ENCODE measurements around the gene ETV3L.
A peak's percentile ranks its signal among the peaks of the same experiment; 100 is the strongest.

ETV3L gene

DNA sequence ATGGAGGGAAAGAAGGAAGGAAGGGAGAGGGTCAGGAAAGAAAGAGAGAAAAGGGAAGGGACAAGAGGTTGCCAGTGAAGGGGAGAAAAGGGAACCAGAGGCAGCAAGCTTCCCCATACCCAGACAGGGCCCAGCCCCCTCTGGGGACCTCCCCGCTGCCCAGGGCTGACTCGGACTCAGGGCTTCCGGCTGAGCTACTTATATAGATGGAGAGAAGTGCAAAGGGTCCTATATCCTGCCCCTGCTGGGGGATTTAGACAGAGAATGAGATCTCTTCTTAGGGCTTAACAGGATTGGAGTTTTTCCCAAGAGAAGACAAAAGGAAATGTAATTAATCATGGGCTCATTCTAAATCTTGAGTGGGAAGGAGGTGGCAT lies at the start of gene ETV3L:
TSS of gene ETV3L (minus strand) at position 176 of the 377 bp plus-strand sequence. CDS start 285 bp downstream, outside the sequence.
- Histone ChIP-seq H3K36me3 (ENCODE audit: insufficient read depth, low read length) (no peaks in the 10 kb centered on the region), H3K4me1 (ENCODE audit: insufficient read depth, low read length) (no peaks in the 10 kb centered on the region), H3K9ac (ENCODE audit: low read depth, low read length) (no peak within 1 kb of the TSS), H3K9me3 (ENCODE audit: control insufficient read depth, insufficient read depth, low read length) (no peaks in the 10 kb centered on the region)

DNA sequence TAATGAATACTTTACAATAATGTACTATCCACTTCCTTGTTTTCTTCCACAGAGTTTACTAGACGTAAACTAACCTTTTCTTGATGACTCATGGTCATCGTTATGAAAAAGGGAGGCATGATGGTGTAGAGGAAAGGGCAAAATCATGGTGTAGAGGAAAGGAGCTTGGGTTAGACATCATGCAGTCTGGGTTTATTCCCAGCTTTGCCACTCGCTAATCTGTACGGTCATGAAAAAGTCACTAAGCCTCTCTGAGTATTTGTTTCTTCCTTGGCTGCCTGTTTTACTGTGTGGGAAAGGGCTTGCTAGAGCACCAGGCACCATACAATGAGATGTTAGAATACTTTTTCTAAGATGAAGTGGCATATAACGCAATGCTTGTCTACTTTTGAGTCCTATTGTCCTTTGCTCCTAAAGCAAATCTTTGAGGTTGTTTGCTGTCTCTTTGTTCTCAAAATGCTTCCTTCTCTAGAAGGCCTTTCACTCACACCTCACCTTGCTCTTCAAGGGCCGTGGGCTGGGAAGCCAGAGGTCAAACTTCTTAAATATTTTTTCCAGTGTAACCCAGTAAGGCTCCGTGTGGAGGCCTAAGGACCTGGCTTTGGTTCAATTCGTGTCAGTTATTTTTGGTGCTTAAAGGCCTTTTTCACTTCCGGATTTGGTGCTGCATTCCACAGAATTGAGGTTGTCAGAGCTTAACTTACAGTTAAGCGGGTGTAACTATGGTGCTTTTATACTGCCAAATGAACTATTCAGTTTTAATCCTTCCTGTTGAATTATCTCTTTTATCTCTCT lies 48.5 kb upstream of the ETV3L start:
- no peaks in the 10 kb centered on the region for H3K9me3 ChIP-seq (ENCODE audit: control insufficient read depth, insufficient read depth, low read length)
- H3K9ac ChIP-seq (ENCODE audit: low read depth, low read length): no peak overlapping the region
- 0 out of 2 replicates have a peak, but pooled peaks cover 5% of the 10 kb centered on the region for H3K4me1 ChIP-seq (ENCODE audit: insufficient read depth, low read length)
- no peaks in the 10 kb centered on the region for H3K36me3 ChIP-seq (ENCODE audit: insufficient read depth, low read length)

DNA sequence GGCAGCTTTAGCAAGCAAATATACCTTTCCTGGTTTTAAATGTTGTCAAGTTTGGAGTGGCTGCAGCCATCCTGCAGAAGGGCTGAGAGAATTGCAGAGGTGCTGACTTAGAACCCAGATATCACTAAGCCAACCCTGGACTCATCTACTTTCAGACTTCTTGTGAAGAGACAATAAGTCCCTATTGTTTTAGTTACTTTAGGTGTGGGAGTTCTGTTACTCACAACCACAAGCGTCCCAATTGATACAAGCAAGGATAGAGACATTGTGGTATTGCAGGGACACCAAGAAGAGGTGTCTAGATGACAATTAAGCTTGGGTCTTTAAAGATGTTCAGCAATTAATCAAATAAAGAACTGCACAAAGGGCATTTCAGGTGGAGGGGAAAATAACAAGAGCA lies 47.4 kb upstream of the ETV3L start:
- H3K36me3 ChIP-seq (ENCODE audit: insufficient read depth, low read length): no peaks in the 10 kb centered on the region
- H3K4me1 ChIP-seq (ENCODE audit: insufficient read depth, low read length): peaks cover 7% of the 10 kb centered on the region; the same call in 1 of the 2 replicates
- H3K9me3 ChIP-seq (ENCODE audit: control insufficient read depth, insufficient read depth, low read length): no peaks in the 10 kb centered on the region
- H3K9ac ChIP-seq (ENCODE audit: low read depth, low read length): no peak overlapping the region

DNA sequence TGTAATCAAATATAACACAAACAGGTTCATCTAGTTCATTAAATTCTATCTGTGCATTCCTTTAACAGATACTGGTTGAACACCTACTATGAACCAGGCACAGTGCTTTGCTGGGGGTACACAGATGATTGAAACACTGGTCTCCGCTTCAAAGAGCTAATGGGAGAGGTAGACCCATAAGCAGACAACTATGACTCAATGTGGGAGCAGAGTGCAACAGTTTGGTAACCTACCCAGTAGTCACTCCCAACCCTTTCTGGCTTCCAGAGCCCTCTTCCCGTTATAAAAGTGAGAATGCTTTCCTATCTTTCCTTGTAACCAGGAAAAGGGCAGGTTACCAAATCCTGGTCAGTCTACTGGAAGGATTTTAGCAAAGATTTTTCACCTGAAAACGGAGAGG lies 46.6 kb upstream of the ETV3L start:
- Histone ChIP-seq H3K36me3 (ENCODE audit: insufficient read depth, low read length) (no peaks in the 10 kb centered on the region), H3K4me1 (ENCODE audit: insufficient read depth, low read length) (peaks cover 8% of the 10 kb centered on the region; the same call in 1 of the 2 replicates), H3K9ac (ENCODE audit: low read depth, low read length) (no peak overlapping the region), H3K9me3 (ENCODE audit: control insufficient read depth, insufficient read depth, low read length) (no peaks in the 10 kb centered on the region)

DNA sequence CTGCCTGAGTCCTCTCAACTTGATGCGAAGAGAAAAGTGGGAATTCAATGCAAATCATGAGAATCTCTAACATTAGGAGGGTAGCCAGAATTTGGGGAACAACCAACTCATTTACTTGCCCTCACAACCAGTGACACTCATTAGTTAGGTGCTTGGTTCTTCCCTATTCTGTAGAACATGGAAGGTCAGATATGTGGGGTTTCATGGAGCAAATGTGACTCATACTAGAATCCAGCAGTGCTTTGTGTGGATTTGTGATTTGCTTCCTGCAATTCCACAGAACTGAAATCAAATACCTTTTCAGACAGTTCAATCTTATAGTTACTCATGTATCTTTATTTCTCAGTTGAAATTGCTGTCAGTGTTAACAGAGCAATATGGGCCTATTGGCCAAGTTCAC lies 45.5 kb upstream of the ETV3L start:
- Histone ChIP-seq H3K36me3 (ENCODE audit: insufficient read depth, low read length) (no peaks in the 10 kb centered on the region), H3K9me3 (ENCODE audit: control insufficient read depth, insufficient read depth, low read length) (no peaks in the 10 kb centered on the region), H3K9ac (ENCODE audit: low read depth, low read length) (no peak overlapping the region), H3K4me1 (ENCODE audit: insufficient read depth, low read length) (peaks cover 15% of the 10 kb centered on the region; the same call in 1 of the 2 replicates)

DNA sequence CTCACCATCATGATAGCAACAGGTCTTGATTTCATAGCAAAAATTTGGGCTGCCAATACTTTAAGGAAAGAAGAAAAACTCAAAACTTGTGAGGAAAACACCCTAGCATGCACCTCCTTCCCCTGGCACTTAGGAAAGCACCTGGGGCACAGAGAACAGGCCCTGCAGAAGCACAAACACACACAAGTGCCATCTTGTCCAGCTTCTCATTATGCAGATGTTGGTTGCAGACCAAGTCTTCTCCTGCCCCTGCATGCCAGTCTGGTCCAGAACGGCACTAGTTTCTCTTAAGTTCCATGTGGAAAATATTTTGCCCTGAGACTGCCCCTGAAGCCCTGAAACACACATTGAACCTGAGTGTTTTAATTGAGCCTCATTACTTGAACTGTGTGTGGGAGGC lies 44.9 kb upstream of the ETV3L start:
- Histone ChIP-seq H3K9me3 (ENCODE audit: control insufficient read depth, insufficient read depth, low read length) (no peaks in the 10 kb centered on the region), H3K36me3 (ENCODE audit: insufficient read depth, low read length) (no peaks in the 10 kb centered on the region), H3K4me1 (ENCODE audit: insufficient read depth, low read length) (peaks cover 20% of the 10 kb centered on the region; the same call in 1 of the 2 replicates), H3K9ac (ENCODE audit: low read depth, low read length) (no peak overlapping the region)

DNA sequence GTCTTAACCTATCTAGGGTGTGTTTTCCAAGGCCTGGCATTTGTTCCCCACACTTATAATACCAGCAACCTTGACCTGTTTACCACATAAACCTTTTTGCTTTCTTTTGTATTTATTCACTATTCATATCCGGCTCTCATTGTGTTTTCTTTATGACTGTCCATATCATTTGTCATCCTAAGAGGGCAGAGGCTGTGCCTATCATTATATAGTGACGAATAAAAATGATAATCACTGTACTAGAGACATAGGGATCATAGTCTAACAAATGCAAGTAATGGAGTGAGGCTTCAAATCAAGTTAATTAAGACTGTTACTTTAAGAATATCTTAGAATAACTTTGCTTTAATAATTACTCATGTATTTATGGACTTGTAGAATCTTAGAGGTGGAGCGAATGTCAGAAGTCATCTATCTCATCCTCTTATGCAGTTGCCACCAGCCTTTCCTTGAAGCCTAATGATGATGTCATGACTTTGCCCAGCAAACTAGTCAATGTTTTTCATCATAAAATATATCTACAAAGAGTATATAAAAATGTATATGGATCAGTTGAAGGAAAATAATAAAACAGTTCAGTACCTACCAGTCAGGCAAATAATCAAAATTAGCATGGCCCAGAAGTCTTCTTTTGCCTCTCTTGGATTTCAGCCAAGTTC lies 43.3 kb upstream of the ETV3L start:
- H3K9ac ChIP-seq (ENCODE audit: low read depth, low read length): no peak overlapping the region
- peaks cover 22% of the 10 kb centered on the region; the same call in 1 of the 2 replicates for H3K4me1 ChIP-seq (ENCODE audit: insufficient read depth, low read length)

DNA sequence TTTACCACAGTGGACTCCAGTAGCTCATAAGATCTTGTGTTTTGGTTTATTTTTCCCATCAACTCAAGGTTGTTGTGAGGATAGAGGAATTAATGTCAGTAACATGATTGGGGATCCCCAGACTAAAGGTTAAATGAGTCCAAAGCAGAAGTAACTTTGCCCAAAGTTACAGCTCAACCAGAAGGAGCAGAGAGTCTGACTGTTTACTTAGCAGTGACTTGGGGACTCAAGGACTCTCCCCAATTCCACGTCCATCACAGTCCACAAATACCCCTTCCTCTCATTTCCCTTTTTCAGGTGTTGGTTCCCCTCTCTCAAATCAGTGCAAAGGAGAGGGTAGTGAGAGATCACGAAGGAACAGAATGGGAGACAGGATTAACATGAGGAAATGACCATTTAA lies 42.6 kb upstream of the ETV3L start:
- Histone ChIP-seq H3K9ac (ENCODE audit: low read depth, low read length) (no peak overlapping the region), H3K4me1 (ENCODE audit: insufficient read depth, low read length) (peaks cover 20% of the 10 kb centered on the region; the same call in 1 of the 2 replicates), H3K9me3 (ENCODE audit: control insufficient read depth, insufficient read depth, low read length) (no peaks in the 10 kb centered on the region), H3K36me3 (ENCODE audit: insufficient read depth, low read length) (no peaks in the 10 kb centered on the region)

More for the DNA sequence above, 43.3 kb upstream of the ETV3L start:
- Histone ChIP-seq H3K9me3 (ENCODE audit: control insufficient read depth, insufficient read depth, low read length) (no peaks in the 10 kb centered on the region), H3K36me3 (ENCODE audit: insufficient read depth, low read length) (no peaks in the 10 kb centered on the region)

DNA sequence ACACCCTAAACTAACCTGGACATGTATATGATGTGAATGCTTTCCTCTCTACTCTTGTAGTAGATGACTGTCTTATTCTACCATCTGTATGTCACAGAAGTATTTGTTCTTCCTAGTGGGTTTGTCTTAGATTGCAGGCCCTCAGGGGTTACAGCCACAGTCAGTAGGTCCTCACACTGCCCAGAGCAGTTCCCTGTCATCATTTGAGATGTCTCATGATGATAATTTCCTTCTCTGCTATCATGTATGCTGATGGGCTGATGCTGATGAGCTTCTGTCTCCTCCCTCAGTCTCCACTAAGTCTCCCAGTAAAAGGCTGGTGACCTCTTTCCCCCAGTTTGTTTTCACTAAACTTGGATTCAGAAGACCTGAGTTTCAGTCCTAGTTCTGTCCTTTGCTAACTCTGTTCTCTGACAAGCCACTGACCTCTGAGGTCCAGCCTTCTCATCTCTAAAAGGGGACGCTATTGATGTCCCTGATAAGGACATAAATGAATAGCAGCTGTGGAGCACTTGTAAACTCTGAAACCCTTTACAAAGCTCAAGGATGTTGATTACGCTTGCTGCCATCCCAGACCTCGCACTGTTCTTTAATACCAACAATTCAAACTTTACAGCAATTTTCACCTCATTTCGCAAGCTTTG lies 41.7 kb upstream of the ETV3L start:
- no peaks in the 10 kb centered on the region for H3K36me3 ChIP-seq (ENCODE audit: insufficient read depth, low read length)
- no peaks in the 10 kb centered on the region for H3K9me3 ChIP-seq (ENCODE audit: control insufficient read depth, insufficient read depth, low read length)
- H3K4me1 ChIP-seq (ENCODE audit: insufficient read depth, low read length): peaks cover 20% of the 10 kb centered on the region; the same call in 1 of the 2 replicates
- H3K9ac ChIP-seq (ENCODE audit: low read depth, low read length): no peak overlapping the region

DNA sequence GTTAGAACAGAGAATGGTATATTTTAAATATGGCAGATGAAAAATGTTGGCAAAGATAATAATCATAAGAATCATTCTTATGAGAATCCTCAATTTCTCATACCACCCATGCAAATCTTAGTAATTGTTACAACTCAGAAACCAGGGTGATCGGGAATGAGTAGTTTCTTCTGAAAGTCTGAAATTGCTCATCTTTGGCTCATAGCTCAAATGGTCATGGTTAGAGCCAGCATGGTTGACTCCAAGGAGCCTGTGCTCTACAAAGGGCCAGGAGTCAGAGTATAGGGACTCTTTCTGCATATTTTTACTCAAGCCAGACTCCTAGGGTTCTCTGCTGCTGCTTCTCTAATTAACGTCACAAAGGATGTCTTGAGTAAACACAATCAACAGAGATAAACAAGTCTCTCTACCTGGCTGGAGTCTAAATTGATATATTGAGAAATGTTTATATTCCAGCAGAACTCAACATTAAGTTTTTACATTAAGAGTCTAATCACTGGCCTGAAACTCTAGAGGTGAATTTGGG lies 40.5 kb upstream of the ETV3L start:
- Histone ChIP-seq H3K36me3 (ENCODE audit: insufficient read depth, low read length) (peaks cover 6% of the 10 kb centered on the region; the same call in 1 of the 2 replicates), H3K9ac (ENCODE audit: low read depth, low read length) (no peak overlapping the region), H3K9me3 (ENCODE audit: control insufficient read depth, insufficient read depth, low read length) (no peaks in the 10 kb centered on the region), H3K4me1 (ENCODE audit: insufficient read depth, low read length) (peaks cover 20% of the 10 kb centered on the region; the same call in 1 of the 2 replicates)

DNA sequence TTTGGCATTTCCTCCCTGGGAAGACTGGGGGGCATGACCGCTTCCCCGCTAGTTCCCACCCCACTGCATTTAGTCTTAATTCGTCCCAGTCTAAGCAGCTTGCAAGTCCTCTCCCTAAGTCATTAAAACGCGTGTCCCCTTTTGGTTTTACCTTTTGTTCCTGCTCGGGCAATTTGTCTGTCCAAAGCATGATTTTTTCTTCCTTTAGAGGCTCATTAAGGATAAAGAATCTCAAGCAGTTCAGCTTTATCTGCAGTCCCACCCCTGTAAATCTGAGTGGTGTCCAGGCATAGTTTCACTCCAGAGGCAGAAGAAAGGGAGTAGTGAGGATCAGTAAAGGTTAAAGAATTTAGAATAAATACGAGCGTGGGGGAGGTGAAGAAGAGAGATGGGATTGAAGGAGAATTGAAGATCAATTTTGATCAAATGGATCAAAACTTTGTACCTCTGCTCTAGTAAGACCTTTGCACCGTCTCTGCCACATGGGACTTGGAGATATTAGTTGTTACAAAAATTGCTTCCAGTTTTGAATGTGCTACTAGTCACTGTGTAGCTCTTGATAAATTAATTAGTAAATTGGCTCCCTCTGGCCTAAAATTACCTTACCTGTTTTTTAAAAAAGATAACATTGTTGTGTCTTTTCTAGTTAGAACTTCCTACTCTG lies 39.6 kb upstream of the ETV3L start:
- H3K4me1 ChIP-seq (ENCODE audit: insufficient read depth, low read length): peaks cover 20% of the 10 kb centered on the region; the same call in 1 of the 2 replicates
- H3K36me3 ChIP-seq (ENCODE audit: insufficient read depth, low read length): peaks cover 14% of the 10 kb centered on the region
- no peaks in the 10 kb centered on the region for H3K9me3 ChIP-seq (ENCODE audit: control insufficient read depth, insufficient read depth, low read length)
- H3K9ac ChIP-seq (ENCODE audit: low read depth, low read length): peak overlapping the region; percentile 65

DNA sequence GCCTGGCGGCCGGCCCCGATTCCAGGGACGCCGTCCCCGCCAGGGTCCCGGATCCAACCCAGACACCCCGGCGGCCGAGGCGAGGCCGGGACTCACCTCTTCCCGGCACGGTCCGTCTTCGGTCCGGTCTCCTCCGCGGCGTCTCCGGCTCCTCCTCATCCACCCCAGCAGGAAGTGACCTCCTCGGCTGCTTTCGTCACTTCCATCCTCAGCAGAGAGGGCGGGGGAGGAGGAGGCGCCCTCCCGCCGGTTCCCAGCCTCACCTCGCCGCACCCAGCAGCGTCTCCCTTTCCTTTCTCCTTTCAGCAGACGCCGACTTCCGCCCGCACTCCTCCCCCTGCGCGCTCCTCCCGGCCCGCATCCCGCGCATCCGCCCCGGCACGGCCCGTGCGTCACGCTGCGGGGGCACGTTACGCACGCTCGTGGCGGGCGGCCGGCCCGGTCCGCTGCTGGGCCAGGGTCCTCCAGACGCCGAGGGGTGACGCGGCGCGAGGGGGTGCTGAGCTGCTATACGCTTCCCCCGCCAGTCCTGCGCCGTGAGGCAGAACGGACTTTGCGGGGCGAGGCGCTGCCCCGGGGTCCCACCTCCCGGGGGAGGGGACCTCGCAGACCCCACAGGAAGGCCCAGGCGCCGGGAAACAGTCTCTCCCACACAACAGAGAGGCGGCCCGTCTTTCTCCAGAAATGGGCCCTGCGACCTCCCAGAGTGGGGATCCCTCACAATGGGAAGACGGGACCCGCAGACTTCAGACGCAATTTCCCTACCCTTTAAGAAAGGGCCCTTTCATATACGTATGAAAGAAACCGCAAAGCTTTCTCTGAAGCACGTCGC lies 38.8 kb upstream of the ETV3L start, which contains the start of gene ETV3:
TSS of gene ETV3 (minus strand) at position 176 of the 832 bp plus-strand sequence. CDS start 2,043 bp downstream, outside the sequence.
- Histone ChIP-seq H3K36me3 (ENCODE audit: insufficient read depth, low read length) (peaks cover 21% of the 10 kb centered on the region), H3K9me3 (ENCODE audit: control insufficient read depth, insufficient read depth, low read length) (no peaks in the 10 kb centered on the region), H3K4me1 (ENCODE audit: insufficient read depth, low read length) (peaks cover 20% of the 10 kb centered on the region; the same call in 1 of the 2 replicates), H3K9ac (ENCODE audit: low read depth, low read length) (peak within 1 kb of the TSS; percentile 65)
